ENCODE data around the gene LMO1.

LMO1 gene

DNA sequence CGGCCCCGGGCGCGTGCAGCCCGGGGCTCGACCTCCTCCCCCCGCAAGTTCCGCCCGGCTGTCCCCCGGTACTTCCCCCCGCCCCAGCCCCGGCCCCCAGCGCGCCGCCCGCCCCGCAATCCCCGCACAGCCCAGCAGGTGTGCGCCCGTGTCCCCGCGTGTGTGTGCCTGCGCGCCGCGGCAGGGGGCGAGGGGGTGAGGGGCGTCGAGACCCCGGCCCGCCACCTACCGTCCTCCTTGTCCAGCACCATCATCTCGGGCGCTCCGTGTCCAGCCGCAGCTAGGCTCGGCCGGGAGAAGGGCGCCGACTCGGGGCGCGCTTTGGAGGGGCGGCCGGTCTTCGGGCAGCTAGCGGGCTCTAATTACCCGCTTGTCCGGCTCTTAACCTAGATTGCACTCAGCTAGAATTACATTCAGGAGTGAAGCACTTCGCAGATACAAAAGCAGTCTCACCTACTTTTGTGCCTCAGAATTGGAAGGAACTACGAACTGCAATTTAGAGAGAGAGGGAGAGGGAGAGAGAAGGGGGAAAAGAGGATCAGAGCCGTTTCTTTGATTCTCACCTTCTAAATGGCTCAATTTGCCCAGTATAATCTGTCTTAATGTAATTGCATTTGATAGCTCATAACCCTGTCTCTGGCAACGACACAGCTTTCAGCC lies 439 bp downstream of the LMO1 start:
- no peak for DNase-seq (ENCODE audit: low read depth)

DNA sequence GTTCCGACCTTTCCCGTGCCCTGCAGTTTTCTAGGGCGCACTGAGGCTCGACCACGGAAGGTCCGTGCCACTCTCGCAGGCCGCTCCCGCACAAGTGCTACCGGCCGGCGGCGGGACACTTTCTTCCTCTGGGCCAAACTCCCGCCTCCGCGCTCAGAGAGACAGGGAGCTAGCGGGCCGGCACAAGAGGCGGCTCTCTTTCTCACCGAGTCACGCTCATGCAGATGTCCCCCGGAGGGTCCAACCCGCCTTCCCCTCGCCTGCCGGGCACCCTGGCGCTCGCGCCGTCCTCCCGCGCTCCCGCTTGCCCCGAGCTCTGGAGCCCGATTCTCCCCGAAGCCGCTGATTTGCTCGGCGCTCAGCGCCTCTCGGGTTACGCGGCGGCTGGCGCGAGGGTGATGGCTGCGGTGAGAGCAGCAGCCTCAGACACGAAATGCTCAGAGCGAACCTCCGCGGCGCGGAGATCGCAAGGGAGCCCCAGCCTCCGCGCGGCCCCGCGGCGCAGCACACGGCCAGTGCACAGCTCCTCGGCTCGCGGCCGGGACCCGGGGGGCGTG lies 1.0 kb downstream of the LMO1 start:
- peak; percentile 26 for DNase-seq (ENCODE audit: low read depth)

DNA sequence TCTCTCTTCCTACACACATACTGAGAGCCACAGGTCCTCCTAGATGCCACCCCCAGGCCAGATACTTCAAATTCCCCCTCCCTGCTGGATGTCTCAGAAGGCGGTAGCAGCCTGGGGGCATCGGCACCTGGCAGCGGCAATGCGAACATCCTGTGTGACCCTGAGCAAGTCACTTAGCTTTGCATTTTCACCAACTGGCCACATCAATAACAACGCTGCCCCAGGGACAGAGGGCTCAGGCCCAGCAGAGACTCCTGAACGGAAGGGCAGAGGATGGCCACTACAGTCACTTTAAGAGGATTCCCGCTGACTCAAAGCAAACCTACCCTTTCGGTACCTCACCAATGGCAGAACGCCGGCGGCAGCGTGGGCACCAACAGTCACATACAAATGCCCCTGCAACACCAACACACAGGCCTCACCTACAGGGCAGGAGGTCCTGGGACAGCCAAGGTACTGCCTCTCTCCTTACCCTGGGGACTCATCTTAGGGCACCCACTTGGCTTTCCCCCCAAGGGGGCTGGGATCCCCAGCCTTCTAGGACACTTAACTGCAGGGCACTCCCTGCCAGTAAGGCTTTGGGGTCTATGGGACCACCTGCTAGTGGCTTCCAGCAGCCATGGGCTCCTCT lies 1.6 kb downstream of the LMO1 start:
- DNase-seq (ENCODE audit: low read depth), result no peak

DNA sequence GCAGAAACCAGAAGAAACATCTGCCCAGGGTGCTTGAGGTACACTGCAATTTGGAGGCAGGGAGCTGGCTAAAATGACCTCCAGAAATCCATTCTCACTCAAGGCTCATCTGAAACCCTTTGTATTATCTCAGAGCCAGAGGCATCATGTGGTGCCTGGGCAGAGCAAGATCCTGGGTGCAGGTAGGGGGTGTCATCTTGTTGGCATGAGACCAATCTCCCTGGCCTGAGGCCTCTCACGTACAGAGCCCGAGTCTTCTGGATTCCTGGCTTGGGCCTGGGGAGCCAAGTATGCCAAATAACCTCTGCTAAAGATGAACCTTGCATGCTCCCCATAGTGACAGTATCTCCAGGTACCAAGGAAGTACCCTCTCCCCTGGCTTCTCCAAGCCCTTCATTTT lies 2.4 kb downstream of the LMO1 start:
- no peak for DNase-seq (ENCODE audit: low read depth)

DNA sequence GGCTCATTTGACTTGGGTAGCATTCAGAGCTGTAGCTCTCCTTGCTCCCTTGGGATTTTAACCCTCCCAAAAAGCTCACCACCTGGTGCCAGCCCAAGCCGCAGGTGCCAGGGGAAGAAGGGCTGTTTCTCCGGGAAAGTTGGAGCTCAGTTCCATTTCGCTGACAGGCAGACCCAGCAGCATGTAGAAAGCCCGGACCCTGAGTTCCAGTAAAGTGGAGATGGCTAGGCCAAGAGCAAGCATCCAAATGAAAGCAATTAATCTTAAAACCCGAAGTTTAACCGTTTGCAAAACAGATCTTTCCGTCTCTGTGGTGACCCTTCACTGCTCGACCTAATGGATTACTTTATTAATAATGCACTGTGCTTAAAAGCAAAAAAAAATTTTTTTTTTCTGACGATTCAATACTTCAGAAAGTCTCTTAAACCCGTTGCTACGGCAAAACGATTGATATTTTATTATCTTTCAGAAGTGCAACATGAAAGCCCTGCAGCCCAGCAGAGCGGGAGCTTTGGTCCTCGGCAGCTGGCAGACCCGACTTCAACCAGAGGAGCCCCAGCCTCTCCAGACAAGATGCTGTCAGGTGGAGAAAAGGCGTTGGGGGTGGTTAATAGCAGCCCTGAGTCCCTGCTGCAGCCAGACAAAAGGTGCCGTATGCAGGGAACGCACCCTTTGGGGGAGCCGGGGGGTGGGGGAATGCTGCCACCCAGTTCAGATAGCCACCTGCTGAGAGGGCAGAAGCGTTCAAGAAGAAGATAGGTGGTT lies 3.3 kb downstream of the LMO1 start:
- DNase-seq (ENCODE audit: low read depth), result no peak

DNA sequence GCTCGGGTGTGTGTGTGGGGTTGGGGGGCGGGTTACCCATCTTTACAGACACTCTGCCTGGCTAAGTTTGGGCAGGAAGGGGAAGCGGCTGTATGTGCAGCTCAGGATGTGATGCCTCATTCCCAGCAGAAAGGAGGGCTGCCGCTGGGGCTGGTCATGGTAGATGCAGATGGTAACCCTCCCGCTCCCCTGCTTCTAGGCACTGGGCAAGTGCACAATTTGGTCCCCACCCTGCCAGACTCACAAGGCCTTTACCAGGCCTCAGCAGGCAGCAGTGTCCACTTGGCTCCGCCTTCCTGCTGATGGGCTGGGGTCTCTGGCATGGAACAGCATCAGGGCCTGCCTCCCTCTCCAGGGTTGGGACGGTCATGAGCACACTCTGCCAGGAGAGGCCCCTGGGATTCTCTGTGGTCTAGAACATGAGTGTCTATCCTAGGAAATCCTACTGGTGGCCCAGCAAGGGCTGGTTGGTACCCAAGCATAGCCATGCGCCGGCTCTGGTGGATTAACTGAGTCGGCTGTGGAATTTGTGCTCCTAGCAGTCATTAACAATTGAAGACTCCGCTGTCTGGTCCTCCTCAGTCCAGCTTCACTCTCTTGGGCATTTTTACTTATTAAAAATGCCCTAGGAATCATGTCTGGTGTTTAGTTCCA lies 4.2 kb downstream of the LMO1 start:
- DNase-seq (ENCODE audit: low read depth), result no peak

DNA sequence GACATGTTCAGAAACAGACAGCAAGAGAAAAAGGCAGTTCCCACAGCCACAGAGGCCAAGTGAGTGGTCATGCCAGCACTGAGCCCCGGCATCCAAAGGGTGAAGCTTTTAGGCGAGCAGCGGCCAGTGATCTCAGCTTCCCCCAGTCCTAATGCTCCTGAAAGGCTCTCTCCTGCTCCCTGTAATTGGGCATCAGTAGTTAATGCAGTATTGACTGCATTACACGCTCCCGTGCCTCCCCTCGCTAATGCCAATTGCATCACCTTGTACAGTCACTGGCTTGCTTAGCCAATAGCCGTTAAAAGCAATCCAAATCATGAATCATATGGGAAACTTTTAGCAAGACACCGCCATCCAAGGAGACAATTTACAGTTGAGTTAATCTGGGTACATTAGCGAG lies 4.9 kb downstream of the LMO1 start:
- DNase-seq (ENCODE audit: low read depth), result peak; percentile 38

DNA sequence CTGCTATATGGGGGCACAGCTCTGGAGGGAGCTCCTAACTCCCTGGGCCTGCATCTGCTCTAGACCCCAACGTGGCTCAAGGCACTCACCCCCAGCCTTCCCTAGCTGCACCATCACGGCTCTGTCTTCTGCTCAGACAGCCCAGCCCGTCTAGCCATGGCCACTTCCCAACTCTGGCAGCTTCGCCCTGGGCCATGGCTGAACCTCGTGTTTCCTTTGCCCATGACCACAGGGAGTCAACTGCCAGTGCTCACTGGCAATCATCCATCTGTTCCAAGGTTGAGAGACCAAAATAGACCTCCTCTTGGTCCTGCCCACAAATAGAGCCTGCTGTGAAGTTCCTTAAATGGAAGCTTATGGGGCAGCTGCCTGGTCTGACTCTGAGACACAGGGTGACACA lies 5.4 kb downstream of the LMO1 start:
- DNase-seq (ENCODE audit: low read depth), result no peak

DNA sequence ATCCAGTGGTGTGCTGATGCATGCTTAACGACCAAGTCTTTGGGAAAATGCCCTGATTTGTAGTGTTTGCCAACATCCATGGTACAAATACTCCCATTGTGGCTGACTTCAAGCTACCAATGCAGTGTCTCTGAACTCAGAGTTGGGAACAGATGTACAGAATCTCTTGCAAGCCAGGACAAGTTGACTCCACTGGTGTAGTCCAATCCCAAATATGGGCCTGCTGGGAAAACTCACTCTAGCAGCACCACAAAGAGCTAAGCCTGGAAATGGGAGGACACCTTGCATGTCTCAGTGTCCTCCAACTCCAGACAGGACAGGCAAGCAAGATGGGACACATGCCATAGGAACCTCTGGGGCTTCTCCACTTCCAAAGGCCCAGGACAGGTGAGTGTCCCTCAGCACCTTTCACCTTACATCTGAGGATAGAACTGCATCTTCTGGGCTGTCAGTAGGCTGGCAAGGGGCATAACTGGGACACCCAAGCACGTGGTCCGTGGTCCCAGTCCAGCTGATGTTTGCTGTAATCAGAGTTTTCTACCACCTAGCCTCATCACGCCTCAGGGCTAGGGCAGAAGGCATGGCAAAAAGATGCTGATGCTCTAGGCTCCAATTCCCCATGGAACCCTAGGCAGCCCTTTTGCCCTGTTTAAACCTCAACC lies 6.5 kb downstream of the LMO1 start:
- no peak for DNase-seq (ENCODE audit: low read depth)

DNA sequence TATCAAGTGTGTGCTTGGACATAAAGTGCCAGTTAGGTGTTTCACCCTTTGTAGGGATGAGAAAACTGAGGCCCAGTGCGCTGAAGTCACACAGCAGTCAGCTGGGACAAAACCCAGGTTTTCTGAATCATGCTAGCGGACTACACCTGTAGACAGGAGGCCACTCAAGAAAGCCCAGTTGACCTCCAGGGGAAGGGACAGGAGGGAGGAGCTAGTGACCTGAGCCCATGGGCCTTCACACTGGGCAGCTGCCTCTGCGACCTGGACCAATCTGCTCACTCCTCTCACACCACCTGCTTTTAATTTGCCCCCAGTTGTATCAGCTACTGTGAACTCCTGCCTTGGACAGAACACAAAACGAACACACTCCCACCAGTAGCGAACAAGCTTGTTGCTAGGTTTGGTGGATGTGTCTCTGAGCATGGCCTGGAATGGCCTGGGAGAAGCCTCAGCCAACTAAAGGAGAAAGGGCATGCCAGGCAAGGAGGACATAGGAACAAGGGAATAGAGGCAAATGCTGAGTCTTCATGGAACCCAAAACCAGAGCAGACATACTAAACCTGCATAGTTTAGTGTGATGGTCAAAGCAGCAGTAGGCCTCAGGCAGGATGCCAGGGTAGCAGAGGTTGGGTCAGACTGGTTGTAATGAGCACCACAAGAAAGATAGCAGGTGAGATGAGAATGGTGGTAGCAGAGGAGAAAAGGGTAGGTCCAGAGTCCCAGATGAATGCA lies 7.2 kb downstream of the LMO1 start:
- DNase-seq (ENCODE audit: low read depth), result no peak

DNA sequence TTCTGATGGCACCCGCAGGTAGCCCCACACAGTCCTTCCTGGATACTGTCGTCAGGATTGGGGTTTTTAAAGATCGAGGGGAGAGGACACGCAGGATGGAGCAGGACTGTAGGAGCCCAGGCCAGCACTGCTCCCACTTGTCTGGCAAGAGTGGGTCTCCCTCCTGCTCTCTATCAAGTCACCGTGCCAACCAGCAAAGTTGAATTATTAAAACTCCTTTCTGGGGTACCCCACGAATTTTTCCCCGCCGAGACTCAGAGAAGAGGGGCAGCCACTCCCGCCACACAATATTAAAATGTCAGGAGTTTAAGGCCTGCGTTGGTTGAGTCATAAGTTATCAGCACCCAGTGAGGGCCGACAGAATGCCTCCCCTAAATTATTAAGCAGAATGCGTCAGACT lies 10.1 kb downstream of the LMO1 start:
- DNase-seq (ENCODE audit: low read depth), result no peak

DNA sequence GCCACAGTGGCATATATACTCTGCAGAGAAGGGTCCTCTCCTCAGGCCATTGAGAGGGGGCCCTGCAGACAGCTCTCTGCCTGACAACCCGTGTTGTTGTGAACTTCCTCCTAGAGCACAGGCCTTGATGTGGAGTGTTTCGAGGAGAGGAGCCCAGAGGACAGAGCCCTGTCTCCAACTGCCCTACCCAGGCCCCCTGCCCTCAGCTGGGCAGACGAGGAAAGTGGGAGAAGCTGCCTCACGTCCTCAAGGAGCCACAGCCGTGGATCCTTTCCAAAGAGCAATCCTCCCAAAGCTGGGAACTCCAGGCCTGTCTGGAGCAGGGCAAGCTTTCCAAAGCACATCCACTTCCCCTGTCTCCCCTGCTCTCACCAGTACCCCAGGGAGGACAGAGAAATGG lies 10.7 kb downstream of the LMO1 start:
- no peak for DNase-seq (ENCODE audit: low read depth)

DNA sequence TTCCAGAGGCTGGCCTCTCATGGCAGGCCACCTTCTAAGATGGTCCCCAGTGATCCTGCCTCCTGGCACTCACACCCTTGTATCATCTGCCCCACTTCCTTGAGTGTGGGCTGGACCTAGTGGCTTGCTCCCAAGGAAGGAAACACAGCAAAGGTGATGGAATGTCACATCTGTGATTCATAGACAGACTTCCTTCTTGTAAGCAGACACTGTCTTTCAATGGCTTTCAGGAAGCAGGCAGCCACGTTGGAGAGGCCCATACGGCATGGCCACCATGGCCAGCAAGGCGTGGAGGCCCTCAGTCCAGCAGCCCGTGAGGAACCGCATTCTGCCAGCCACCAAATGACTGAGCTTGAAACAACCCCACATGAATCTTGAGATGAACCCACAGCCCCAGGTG lies 11.3 kb downstream of the LMO1 start:
- DNase-seq (ENCODE audit: low read depth), result no peak

DNA sequence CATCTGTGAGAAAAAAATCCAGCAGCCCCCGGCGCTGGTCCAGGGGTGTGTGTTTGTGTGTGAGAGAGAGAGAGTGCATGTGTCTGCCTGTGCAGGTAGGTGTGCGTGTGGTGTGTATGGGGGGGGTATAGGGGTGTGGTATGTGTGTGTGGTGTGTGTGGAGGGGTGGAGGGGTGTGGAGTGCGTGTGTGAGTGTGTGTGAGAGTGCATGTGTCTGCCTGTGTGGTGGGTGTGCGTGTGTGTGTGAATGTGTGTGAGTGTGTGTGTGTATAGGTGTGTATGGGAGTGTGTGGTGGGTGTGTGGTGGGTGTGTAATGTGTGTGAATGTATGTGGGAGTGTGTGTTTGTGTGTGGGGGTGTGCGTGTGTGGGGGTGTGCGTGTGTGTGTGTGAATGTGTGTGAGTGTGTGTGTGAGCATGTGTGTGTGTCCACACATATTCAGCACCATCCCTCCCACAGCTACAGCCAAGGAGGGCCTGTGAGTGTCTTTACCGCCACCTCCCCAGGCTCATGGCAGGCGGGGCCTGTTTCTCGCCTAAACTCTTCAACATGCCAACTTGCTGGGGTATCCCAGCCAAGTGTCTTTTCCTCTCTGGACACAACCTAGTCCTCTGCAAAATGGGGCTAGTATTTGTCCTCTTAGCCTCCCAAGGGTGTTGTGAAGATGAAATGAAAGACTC lies 11.9 kb downstream of the LMO1 start:
- DNase-seq (ENCODE audit: low read depth), result no peak

DNA sequence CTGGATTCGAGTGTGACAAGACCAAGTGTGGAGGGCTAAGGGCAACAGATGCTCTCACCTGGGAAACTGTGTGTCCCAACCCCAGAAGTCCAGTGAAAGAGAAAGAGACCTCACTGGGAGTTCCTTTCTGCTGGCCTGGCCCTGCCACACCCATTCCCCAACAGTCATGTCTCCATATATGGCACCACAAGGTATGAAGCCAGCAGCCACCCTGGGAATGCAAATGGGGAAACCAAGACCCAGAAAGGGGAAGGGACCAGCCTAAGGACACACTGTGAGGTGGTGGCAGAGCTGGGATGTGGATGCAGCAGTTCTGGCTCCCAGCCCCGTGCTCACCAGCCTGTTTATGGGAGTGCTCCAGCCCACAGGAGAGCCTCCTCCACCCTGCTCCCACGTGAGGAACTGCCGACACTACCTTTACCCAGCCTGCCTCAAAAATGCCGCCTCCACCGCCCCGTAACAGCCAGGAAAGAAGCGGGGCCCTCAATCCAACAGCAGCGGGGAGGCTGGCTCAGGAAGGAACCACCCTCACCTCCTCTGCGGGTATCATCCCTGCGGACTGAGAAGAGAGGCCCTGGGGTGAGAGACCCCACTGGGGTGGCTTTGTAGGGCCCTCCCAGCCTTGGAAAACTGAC lies 12.6 kb downstream of the LMO1 start:
- DNase-seq (ENCODE audit: low read depth), result no peak

DNA sequence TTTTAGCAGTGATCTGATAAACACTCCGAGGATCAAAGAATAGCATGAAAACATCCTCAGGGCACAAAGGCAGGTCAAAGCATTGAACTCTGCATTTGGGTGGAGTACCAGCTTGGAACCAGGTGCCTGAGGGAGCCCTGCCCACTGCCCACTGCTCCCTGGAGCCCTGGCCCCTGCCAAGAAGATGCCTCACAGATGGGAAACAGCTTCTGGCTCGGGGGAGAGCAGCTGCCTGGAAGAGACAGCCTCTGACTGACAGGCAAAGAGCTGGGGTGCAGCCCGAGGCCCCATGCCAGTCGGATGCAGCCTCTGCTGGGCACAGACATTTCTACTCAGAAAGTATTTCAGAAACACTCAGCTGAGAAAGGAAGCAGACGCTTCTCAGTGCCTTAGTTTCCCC lies 13.2 kb downstream of the LMO1 start:
- no peak for DNase-seq (ENCODE audit: low read depth)

DNA sequence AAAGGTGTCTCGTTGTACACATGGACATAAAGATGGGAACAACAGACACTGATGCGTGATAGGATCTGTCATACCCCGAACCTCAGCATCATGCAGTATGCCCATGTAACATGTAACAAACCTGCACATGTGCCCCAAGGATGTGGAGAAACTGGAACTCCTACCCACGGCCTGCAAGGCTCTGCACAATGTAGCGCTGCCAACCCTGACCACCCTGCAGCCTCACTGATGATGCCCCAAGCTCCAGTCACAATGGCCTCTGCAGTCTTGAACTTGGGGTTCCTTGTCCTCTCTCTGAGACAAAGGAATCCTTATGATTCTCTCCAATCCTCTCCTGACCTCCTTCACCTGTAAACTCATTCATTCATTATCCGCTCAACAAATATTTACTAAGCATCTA lies 14.2 kb downstream of the LMO1 start:
- no peak for DNase-seq (ENCODE audit: low read depth)

DNA sequence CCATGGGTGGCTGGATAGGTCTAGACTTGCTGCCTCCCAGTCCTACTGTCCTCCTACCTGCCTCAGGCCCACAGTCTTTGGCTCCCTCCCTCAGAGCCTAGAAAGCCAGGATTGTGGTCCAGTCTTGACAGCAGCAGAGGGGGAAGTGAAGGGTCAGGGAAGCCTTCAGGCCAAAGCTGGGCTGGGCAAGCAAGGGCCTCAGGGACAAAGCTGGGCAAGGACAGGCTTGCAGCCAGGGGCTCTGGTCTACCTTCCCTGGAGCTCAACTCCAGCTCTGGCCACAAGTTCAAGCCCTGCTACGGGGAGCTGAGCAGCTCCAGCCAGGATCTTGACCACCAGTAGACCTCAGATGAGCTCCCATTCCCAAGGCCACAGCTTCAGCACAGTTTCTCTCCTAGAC lies 14.9 kb downstream of the LMO1 start:
- DNase-seq (ENCODE audit: low read depth), result no peak

DNA sequence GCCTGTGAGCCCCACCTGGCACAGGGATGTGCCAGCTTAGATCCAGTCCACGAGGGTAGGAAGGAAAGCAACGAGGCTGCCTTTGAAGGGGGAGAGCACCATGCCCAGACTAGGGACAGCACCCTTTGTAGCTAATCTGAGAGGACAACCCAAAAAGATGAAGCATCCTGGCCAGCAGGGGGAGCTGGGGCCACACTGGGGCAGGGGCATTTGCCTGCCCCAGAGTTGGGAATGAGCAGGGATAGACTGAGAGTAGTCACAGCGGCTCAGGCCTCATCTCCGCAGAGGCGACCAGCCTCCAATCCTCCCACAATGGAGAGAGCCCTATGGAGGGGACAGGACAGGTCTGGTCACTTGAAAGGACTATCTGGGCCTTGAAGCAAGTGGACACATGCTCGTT lies 16.4 kb downstream of the LMO1 start:
- DNase-seq (ENCODE audit: low read depth), result no peak

DNA sequence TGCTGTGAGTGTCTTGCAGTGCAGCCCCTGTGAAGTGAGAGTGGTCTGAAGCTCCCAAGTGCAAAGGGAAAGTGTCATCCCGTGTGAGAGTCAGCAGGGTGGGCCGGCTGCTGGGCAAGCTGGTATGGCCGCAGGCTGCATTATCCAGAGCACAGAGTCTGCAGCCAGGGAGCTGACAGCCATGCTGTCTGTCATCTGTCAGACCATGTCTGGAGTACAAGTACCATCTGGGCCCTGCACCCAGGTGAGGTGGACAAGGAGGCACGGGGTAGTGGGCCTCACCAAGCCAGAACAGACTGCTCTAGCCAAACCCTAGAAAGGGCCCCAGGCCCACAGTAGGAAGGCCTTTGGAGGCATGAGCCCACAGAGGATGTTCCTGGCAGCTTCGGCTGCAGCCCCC lies 20.2 kb downstream of the LMO1 start:
- DNase-seq (ENCODE audit: low read depth), result no peak

Data from GM04504 (cell line).